GM18951 (cell line): ENCODE data around the gene NCF2.

ENCODE experiments used
- POLR2A ChIP-seq: IDR thresholded peaks from 4 replicates; pipeline ENCODE4 v1.6.1; 2011; ENCODE audit warnings: mild to moderate bottlenecking; ENCODE audit not compliant: insufficient read length, insufficient read depth; ENCODE audit errors: extremely low read depth
- in situ Hi-C: fragments of 300-500 bp; cut with MboI; formaldehyde crosslinking; loops from one replicate; pipeline ENCODE4 v1.12.0; 2022; ENCODE audit warnings: low sequenced_read_pairs, mixed read lengths, inconsistent platforms; ENCODE audit not compliant: unreplicated experiment

The NCF2 gene, protein sequence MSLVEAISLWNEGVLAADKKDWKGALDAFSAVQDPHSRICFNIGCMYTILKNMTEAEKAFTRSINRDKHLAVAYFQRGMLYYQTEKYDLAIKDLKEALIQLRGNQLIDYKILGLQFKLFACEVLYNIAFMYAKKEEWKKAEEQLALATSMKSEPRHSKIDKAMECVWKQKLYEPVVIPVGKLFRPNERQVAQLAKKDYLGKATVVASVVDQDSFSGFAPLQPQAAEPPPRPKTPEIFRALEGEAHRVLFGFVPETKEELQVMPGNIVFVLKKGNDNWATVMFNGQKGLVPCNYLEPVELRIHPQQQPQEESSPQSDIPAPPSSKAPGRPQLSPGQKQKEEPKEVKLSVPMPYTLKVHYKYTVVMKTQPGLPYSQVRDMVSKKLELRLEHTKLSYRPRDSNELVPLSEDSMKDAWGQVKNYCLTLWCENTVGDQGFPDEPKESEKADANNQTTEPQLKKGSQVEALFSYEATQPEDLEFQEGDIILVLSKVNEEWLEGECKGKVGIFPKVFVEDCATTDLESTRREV

GRCh38 chr1:183590244-183591191 is at the start of gene NCF2:
Gene NCF2 (minus strand): TSS chr1:183590459. CDS start chr1:183590329, 130 bp downstream.
- TF ChIP-seq POLR2A = peak; percentile 43
- in situ Hi-C loops = no loop called here

- TF ChIP-seq POLR2A = no peak
- in situ Hi-C loops = no loop called here
Measured at GRCh38 chr1:183638649-183639387, 48.6 kb upstream of the NCF2 start.

GRCh38 chr1:183636783-183637182 is 46.5 kb upstream of the NCF2 start:
- no peak for TF ChIP-seq POLR2A
- in situ Hi-C loops = no loop called here

DNA sequence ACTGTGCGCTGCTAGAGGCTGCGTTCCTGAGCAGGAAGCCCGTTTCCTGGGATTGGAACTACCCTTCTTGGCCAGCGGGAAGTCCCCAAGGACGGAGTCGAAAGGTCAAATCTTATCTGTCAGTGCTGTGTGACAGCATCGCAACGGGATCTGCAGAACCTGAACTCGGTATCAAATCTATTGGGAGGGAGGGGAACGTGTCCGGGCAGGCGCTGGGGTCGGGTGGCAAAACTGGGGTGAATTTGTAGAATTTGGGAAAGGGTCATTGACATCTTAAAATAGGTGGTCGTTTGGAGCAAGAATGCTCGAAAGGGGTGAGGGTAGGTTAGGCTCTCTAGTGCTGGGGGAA is 46.0 kb upstream of the NCF2 start:
- in situ Hi-C loops = no loop called here

DNA sequence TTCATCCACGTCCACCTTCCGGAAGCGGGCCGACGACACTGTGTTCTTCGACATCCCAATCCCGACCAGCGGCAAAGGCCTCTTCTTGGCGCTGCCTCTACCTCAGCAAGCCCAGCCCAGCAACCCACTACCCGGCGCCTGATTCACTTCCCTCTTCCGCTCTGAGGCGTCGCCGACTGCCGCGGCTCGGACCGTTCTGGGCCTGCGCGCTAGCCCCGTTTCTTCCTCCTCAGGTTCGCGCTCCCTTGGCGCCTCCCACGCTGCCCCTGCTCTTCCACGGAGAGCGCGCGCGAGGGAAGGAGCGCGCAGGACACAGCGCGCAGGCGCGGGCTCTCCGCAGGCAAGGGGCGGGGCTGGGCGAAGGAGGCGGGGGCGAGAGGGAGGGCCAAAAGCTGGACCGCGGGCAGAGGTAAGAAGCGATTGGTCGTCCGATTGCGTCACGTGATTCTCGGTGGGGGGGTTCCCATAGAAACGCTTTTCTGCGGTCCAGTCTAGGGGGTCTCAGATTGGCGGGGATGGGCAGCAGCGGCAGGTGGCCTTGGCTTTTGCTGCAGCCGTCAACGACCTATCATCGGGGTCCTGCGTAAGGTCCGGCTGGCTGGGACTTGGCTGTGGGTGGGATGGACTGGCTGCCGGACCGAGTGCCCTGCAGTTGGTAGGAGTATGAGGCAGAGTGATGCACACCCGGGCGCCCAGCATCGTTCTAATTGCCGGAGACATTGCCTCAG is 45.5 kb upstream of the NCF2 start, which contains the start of gene ARPC5:
ARPC5 (minus strand) TSS at position 178 of the 728 bp plus-strand sequence; CDS start at position 54, 124 bp downstream.
- TF ChIP-seq POLR2A = peak; percentile 90
- in situ Hi-C loops = no loop called here

More for the DNA sequence above, 46.0 kb upstream of the NCF2 start:
- no peak for TF ChIP-seq POLR2A

DNA sequence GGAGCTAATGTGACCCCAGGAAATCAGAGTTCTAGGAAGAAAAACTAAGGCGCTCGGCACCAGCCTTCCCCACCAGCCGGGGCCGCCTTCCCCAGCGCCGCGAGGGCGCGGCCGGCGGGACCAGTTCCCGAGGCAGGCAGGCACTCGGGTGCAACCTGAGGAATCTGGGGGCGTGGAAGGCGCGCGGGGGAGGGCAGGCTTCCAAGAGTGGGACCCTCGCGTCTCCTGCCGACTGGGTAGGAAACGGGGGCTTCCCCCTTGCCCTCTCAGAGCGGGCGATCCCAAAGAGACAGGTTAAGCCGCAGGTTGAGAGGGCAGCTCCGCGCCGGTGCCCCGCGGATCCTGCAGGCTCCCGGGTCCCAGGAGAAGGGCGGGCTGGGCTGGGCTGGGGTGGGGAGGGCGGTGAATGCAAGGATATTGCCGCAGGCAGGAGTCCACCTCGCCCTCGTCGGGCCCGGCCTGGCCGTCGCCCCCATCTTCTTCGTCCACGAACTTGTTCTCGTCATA is 44.9 kb upstream of the NCF2 start:
- no peak for TF ChIP-seq POLR2A

DNA sequence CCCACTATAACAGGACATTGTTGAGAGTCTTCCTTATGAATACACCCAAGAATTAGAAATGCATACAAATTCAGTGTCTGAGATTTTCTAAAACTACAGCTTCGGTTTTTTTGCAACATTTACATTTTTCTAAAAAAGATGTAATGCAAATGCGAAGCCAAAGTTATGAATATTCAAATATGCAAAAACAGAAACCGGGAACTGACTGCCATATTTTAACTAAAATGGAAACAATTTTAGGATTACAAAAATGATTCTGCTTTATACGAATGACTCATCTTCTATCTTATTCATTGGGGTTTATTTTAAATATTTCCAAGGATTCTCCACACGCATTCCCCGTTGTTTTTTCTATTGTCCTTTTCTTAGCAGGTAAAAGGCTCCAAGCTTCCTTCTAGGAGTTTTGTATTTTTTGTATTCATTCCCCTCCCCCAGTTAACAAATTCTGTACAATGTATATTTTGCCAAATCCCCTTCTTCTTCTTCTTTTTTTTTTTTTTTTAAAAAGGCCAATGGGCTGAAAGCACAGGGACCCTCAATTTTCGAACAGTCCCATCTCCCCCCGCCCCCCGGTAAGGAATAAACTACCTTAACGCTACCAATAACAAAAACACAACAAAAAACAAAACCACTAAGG is 44.3 kb upstream of the NCF2 start:
- no peak for TF ChIP-seq POLR2A
- in situ Hi-C loops = no loop called here

More for the DNA sequence above, 44.9 kb upstream of the NCF2 start:
- in situ Hi-C loops = no loop called here

DNA sequence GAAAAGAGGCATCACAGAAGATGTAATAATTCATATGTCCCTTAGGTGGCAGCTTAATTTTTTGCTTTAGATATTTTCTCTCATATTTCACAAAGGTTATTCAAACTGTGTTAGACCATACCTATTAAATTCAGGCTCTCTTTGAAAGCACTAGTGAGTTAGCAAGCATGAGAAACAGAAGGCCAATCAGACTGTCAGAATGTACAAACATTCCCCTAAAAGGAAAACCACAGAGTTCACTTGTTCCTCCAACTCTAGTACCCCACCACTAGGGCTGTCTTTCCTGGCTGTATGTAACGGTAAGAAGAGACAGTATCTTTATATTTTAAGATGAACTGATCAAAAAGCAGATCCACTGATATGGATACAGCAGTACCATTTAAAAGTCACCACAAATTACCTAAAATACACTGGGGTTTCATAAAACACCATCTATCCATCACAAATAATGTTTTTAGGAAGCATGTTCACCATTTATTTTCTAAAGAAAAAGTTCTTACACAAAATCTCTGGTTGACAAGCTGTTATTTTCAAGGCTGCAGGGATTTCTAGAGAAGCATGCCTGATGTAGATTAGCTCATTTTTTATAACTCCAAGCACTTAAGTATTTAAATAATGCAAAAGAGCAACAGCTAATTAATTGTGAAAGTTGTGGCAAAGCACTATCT is 43.6 kb upstream of the NCF2 start:
- in situ Hi-C loops = no loop called here
- peak; percentile 38 for TF ChIP-seq POLR2A

GRCh38 chr1:183632964-183633363 is 42.7 kb upstream of the NCF2 start:
- TF ChIP-seq POLR2A = no peak
- in situ Hi-C loops = no loop called here

DNA sequence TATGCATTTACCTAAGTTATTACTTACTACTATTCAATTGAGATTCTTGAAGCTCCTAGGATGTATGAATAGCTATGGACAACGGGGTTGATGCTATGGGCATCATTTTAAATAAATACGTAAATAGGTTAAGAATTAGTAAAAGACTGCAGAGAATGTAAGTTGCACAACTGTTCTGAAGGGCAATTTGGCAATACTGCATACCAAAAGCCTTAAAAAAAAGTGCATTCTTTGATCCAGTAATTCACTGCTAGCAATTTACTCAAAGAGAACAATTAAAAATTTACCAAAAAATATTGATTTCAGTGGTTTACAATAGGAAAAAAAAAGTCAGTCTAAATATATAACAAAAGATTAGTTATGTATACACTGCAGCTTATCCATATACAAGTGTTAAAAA is 41.9 kb upstream of the NCF2 start:
- in situ Hi-C loops = no loop called here
- TF ChIP-seq POLR2A = no peak

DNA sequence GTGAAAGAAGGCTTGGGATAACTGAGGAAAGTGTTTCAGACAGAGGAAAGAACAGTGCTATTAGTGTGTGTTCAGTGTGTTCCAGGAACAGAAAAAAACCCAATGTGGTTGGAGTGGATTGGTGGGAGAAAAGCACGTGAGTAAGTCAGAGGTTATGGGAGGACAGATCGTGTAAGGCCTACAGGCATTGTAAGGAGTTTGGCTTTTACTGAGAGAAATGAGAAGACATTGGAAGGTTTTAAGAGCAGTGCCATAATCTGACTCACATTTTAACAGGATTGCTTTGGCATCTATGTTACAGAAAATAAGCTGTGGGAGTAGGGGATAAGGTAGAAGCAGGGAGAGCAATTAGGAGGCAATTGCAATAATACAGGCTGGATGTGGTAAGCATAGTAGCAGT is 40.5 kb upstream of the NCF2 start:
- TF ChIP-seq POLR2A = no peak
- in situ Hi-C loops = no loop called here

DNA sequence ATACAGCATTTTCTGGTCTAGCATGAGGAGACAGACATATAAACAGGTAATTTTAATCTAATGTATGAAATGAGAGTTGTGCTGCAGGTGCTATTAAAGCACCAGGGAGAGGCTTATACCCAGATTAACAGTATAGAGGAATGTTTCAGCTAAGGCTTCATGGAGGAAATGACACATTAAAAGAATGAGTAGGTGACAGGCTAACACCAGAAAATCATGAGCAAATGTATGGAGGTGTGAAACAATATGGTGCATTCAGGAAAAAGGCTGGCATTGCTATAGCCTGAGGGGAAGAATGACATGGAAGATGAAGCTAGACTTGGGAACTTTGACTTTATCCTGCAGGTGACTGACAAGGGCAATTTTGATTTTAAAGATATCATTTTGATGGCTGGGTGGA is 38.3 kb upstream of the NCF2 start:
- in situ Hi-C loops = loop anchor here (10.0 kb wide), 2 partner anchors 84 to 164 kb away; no protein-coding TSS in a partner anchor
- TF ChIP-seq POLR2A = no peak

DNA sequence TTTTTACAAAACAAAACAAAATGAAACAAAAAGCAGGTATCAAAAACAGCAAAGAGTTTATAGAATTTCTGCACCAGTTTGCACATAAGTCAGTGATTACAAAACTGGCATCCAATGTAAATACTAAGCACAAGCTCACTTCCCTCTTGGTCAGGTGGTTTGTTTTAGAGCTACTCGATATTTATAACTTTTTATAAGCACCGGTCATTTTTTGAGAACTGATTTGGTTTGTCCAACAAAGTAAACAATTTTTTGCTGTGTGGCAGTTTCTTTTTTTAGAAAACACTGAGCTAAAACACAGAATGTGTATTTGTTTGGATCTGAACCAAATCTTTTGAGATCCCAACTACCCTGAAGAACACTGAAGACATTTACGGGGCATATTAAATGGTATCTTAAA is 36.0 kb upstream of the NCF2 start:
- in situ Hi-C loops = loop anchor here (10.0 kb wide), 2 partner anchors 81 to 161 kb away; no protein-coding TSS in a partner anchor
